ENCODE data around the gene NRDE2. TPM values are rescaled to one million over a fixed set of nuclear protein-coding genes. Genes with fewer than 3 reads are reported as not detected.

NRDE2 gene
- total RNA-seq, 1 donor from 2014 or later, result 22.2 TPM

GRCh38 chr14:90321891-90322290, 9.8 kb downstream of the NRDE2 start:
- Histone ChIP-seq H3K36me3 (peaks cover 12% of the 10 kb centered on the region), H3K9me3 (no peaks in the 10 kb centered on the region), H3K4me1 (no peaks in the 10 kb centered on the region), H3K27ac (no peak overlapping the region), H3K27me3 (ENCODE audit: low read depth) (no peaks in the 10 kb centered on the region), H3K4me3 (no peak overlapping the region)
- no peak for TF ChIP-seq CTCF (IDR thresholded peaks at IDR 0.05)
- intact Hi-C loops (cut with DNase I), result no loop called here
- ATAC-seq (peak in 1 of 2 donors; percentile 17), DNase-seq (no peak)

- H3K36me3 ChIP-seq, result peaks cover 32% of the 10 kb centered on the region
- no peaks in the 10 kb centered on the region for H3K9me3 ChIP-seq
- intact Hi-C loops (cut with DNase I), result no loop called here
- no peak for DNase-seq
- no peak for TF ChIP-seq CTCF (IDR thresholded peaks at IDR 0.05)
- H3K27me3 ChIP-seq (ENCODE audit: low read depth), result no peaks in the 10 kb centered on the region
- H3K27ac ChIP-seq, result no peak overlapping the region
- no peak overlapping the region for H3K4me3 ChIP-seq
- no peaks in the 10 kb centered on the region for H3K4me1 ChIP-seq
- ATAC-seq, result no peak
Measured at GRCh38 chr14:90319634-90320541, 11.9 kb downstream of the NRDE2 start.

- no peaks in the 10 kb centered on the region for H3K27me3 ChIP-seq (ENCODE audit: low read depth)
- peaks cover 40% of the 10 kb centered on the region for H3K36me3 ChIP-seq
- no peak for ATAC-seq
- no peaks in the 10 kb centered on the region for H3K9me3 ChIP-seq
- DNase-seq, result no peak
- no peak for TF ChIP-seq CTCF (IDR thresholded peaks at IDR 0.05)
- no peaks in the 10 kb centered on the region for H3K4me1 ChIP-seq
- no peak overlapping the region for H3K27ac ChIP-seq
- H3K4me3 ChIP-seq, result no peak overlapping the region
- intact Hi-C loops (cut with DNase I), result no loop called here
Measured at GRCh38 chr14:90319173-90319572, 12.6 kb downstream of the NRDE2 start.

GRCh38 chr14:90318016-90318415, 13.7 kb downstream of the NRDE2 start:
- H3K27me3 ChIP-seq (ENCODE audit: low read depth), result no peaks in the 10 kb centered on the region
- no peaks in the 10 kb centered on the region for H3K4me1 ChIP-seq
- TF ChIP-seq CTCF (IDR thresholded peaks at IDR 0.05), result no peak
- DNase-seq, result no peak
- intact Hi-C loops (cut with DNase I), result no loop called here
- no peaks in the 10 kb centered on the region for H3K9me3 ChIP-seq
- H3K27ac ChIP-seq, result no peak overlapping the region
- no peak overlapping the region for H3K4me3 ChIP-seq
- ATAC-seq, result no peak
- H3K36me3 ChIP-seq, result peaks cover 50% of the 10 kb centered on the region

- intact Hi-C loops (cut with DNase I), result no loop called here
- no peak for TF ChIP-seq CTCF (IDR thresholded peaks at IDR 0.05)
- Histone ChIP-seq H3K9me3 (no peaks in the 10 kb centered on the region), H3K27me3 (ENCODE audit: low read depth) (no peaks in the 10 kb centered on the region), H3K4me1 (no peaks in the 10 kb centered on the region), H3K36me3 (peaks cover 57% of the 10 kb centered on the region), H3K4me3 (no peak overlapping the region), H3K27ac (no peak overlapping the region)
- DNase-seq (no peak), ATAC-seq (no peak)
Measured at GRCh38 chr14:90317286-90317685, 14.5 kb downstream of the NRDE2 start.
